Adipocyte (in vitro differentiated cells): ENCODE data around the gene SHB.
A peak's percentile ranks its signal among the peaks of the same experiment; 100 is the strongest.

ENCODE experiments used
- DNase-seq: peaks from one replicate; pipeline ENCODE4 v3.0.0-alpha.2; 2015; ENCODE audit warnings: low read depth
- H3K27me3 ChIP-seq: replicated peaks from 2 replicates; pipeline ENCODE4 v1.7.0; 2013; ENCODE audit warnings: mild to moderate bottlenecking, low read length, moderate library complexity; ENCODE audit not compliant: control insufficient read depth, insufficient read depth
- H3K36me3 ChIP-seq: 2 replicates; pipeline ENCODE4 v1.7.0; 2013; ENCODE audit warnings: low read length, mild to moderate bottlenecking, moderate library complexity; ENCODE audit not compliant: control insufficient read depth, insufficient read depth, severe bottlenecking
- H3K4me1 ChIP-seq: 2 replicates; pipeline ENCODE4 v1.7.0; 2013; ENCODE audit warnings: mild to moderate bottlenecking, low read length, moderate library complexity; ENCODE audit not compliant: control insufficient read depth, insufficient read depth
- H3K4me3 ChIP-seq: 2 replicates; pipeline ENCODE4 v1.7.0; 2013; ENCODE audit warnings: mild to moderate bottlenecking, low read length, moderate library complexity
- H3K9ac ChIP-seq: 2 replicates; pipeline ENCODE4 v1.7.0; 2013; ENCODE audit warnings: mild to moderate bottlenecking, low read length, moderate library complexity
- H3K9me3 ChIP-seq: 2 replicates; pipeline ENCODE4 v1.7.0; 2013; ENCODE audit warnings: mild to moderate bottlenecking, low read length, moderate library complexity; ENCODE audit not compliant: control insufficient read depth

The SHB gene

DNA sequence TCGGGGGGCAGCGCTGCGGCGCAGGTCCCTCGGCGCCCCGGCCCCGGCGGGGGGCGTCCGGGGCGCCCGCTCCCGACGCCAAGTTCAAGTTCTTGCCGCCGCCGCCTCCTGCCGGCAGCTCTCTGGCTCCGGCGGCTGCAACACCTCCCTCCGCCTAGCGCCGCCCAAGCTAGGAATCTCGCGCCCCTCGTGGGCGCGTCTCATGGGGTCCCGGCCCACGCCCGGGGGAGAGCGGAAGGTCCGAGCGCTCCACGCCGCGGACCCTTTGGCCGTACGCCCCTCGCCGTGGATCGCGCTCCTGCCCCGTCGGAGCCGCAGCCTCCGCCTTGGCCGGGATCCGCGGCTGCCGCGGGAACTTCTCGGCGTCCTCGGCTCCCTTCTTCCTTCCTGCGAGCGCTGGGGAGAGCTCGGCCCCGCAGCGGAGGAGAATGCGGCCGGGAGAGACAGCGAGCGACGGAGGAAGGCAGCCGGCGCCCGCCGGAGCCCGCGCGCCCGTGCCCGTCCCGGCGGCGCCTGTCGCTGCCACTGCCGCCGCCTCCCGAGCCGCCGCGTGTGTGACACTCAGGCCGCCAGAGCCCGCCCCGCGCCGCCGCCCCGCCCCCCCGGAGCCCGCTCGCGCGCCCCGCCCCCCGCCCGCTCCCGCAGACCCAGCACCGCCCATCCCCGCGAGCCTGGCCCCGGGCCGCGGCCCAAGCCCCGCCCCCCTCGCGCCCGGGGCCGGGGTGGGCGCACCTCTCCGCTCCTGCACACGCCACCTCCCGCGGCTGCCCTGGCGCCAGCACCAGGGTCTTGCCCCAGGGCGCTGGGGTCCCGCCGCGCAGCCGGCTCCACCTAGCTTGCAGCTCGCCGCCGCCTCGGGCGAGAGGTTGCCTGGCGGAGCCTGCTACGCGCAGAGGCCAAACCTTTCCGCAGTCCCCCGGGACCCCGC lies at the start of gene SHB:
Gene SHB (minus strand): TSS at position 527 of the 928 bp plus-strand sequence. CDS start 582 bp downstream, outside the sequence.
- Histone ChIP-seq H3K4me3 (peak within 1 kb of the TSS; percentile 89), H3K4me1 (peaks cover 17% of the 10 kb centered on the region), H3K9me3 (no peaks in the 10 kb centered on the region), H3K27me3 (no peaks in the 10 kb centered on the region), H3K9ac (peak within 1 kb of the TSS; percentile 87), H3K36me3 (no peaks in the 10 kb centered on the region)
- peak; percentile 88 for DNase-seq

GRCh38 chr9:38117651-38118050 lies 48.6 kb upstream of the SHB start:
- no peak for DNase-seq
- Histone ChIP-seq H3K27me3 (peaks cover 40% of the 10 kb centered on the region), H3K9ac (no peak overlapping the region)

GRCh38 chr9:38114905-38115304 lies 45.9 kb upstream of the SHB start:
- Histone ChIP-seq H3K36me3 (no peaks in the 10 kb centered on the region), H3K9ac (no peak overlapping the region), H3K4me3 (no peak overlapping the region), H3K4me1 (no peaks in the 10 kb centered on the region), H3K9me3 (peaks cover 17% of the 10 kb centered on the region), H3K27me3 (peaks cover 35% of the 10 kb centered on the region)
- no peak for DNase-seq

More at GRCh38 chr9:38117651-38118050, 48.6 kb upstream of the SHB start:
- Histone ChIP-seq H3K9me3 (no peaks in the 10 kb centered on the region), H3K4me1 (no peaks in the 10 kb centered on the region), H3K36me3 (no peaks in the 10 kb centered on the region), H3K4me3 (no peak overlapping the region)

DNA sequence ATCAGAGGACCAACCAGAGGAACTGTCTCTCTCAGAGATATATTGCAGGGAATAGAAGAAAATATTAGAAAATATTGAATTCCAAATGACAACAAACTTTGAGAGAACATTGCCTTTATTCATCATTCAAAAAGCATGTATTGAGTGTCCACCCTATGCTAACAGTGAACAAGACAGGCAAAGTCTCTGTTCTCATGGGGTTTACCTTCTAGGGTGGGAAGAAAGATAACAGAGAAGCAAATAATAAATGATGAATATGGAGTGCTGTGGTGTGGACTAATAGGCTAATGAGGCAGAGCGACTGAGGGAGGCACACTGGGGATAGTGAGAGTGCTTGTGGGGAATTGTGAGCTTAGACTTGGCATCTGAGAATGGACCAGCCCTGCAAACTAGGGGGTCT lies 43.4 kb upstream of the SHB start:
- no peaks in the 10 kb centered on the region for H3K36me3 ChIP-seq
- H3K9me3 ChIP-seq: peaks cover 17% of the 10 kb centered on the region
- no peak overlapping the region for H3K4me3 ChIP-seq
- peaks cover 4% of the 10 kb centered on the region for H3K4me1 ChIP-seq
- peaks cover 25% of the 10 kb centered on the region for H3K27me3 ChIP-seq
- DNase-seq: no peak
- no peak overlapping the region for H3K9ac ChIP-seq

- H3K36me3 ChIP-seq: no peaks in the 10 kb centered on the region
- peaks cover 17% of the 10 kb centered on the region for H3K9me3 ChIP-seq
- DNase-seq: no peak
- peaks cover 4% of the 10 kb centered on the region for H3K4me1 ChIP-seq
- no peak overlapping the region for H3K9ac ChIP-seq
- H3K27me3 ChIP-seq: peaks cover 22% of the 10 kb centered on the region
- H3K4me3 ChIP-seq: no peak overlapping the region
Measured at GRCh38 chr9:38112049-38112448, 43.0 kb upstream of the SHB start.

DNA sequence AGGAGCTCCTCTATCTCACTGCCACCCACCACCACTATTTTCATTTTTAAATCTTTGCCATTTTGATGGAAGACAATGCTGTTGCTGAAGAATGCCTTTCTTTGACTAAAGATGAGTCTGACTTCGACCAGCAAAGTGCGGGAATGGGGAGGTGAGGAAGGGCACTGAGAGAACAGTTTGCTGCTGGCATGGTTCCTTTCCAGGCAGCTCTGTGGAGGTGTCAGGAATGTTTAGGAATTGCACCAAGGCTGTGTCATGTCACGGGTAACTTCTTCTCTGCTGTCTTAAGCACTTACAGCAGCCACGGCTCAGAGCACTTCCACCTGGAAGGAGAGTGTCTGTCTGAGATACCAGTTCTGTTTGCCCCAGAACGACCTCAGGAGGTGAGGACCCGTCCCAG lies 41.4 kb upstream of the SHB start:
- no peak for DNase-seq
- peaks cover 4% of the 10 kb centered on the region for H3K4me1 ChIP-seq

DNA sequence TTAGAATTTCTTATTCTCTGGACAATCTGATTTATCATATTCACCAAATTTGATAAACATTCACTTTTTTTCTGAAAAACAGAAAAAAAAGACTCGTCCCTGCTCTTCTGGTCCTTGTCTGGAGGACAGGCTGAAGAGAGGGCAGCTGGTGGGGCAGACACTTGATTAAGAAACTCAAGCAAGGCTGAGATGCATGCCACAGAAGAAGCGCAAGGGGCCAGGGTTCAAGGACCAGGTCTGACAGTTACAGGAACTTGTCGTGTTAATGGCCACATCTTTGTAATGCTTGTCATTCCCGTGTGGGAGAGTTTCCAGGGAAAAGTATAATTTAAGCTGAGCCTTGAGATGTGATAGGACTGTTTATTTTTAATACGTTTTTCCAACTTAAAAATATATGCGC lies 40.6 kb upstream of the SHB start:
- H3K9me3 ChIP-seq: peaks cover 17% of the 10 kb centered on the region
- no peak overlapping the region for H3K4me3 ChIP-seq
- peaks cover 7% of the 10 kb centered on the region for H3K27me3 ChIP-seq
- no peak for DNase-seq
- no peaks in the 10 kb centered on the region for H3K36me3 ChIP-seq
- peaks cover 4% of the 10 kb centered on the region for H3K4me1 ChIP-seq
- no peak overlapping the region for H3K9ac ChIP-seq

More for the DNA sequence above, 41.4 kb upstream of the SHB start:
- H3K9ac ChIP-seq: no peak overlapping the region
- peaks cover 14% of the 10 kb centered on the region for H3K27me3 ChIP-seq
- H3K4me3 ChIP-seq: no peak overlapping the region
- no peaks in the 10 kb centered on the region for H3K36me3 ChIP-seq
- H3K9me3 ChIP-seq: peaks cover 17% of the 10 kb centered on the region

GRCh38 chr9:38108326-38108725 lies 39.3 kb upstream of the SHB start:
- Histone ChIP-seq H3K4me3 (no peak overlapping the region), H3K4me1 (peaks cover 4% of the 10 kb centered on the region), H3K9me3 (peaks cover 17% of the 10 kb centered on the region), H3K36me3 (no peaks in the 10 kb centered on the region), H3K9ac (no peak overlapping the region), H3K27me3 (peaks cover 13% of the 10 kb centered on the region)
- DNase-seq: no peak

- H3K9ac ChIP-seq: no peak overlapping the region
- peaks cover 13% of the 10 kb centered on the region for H3K27me3 ChIP-seq
- DNase-seq: no peak
- no peaks in the 10 kb centered on the region for H3K36me3 ChIP-seq
- H3K9me3 ChIP-seq: peaks cover 17% of the 10 kb centered on the region
- no peak overlapping the region for H3K4me3 ChIP-seq
- H3K4me1 ChIP-seq: peaks cover 4% of the 10 kb centered on the region
Measured at GRCh38 chr9:38107811-38108304, 38.8 kb upstream of the SHB start.

- Histone ChIP-seq H3K4me1 (peaks cover 4% of the 10 kb centered on the region), H3K36me3 (no peaks in the 10 kb centered on the region), H3K4me3 (no peak overlapping the region), H3K9ac (no peak overlapping the region), H3K27me3 (peaks cover 12% of the 10 kb centered on the region), H3K9me3 (peaks cover 17% of the 10 kb centered on the region)
- no peak for DNase-seq
Measured at GRCh38 chr9:38107405-38107804, 38.4 kb upstream of the SHB start.

GRCh38 chr9:38106488-38106887 lies 37.5 kb upstream of the SHB start:
- peaks cover 9% of the 10 kb centered on the region for H3K27me3 ChIP-seq
- no peak overlapping the region for H3K4me3 ChIP-seq
- no peak for DNase-seq
- peaks cover 4% of the 10 kb centered on the region for H3K4me1 ChIP-seq
- no peak overlapping the region for H3K9ac ChIP-seq
- H3K36me3 ChIP-seq: no peaks in the 10 kb centered on the region
- H3K9me3 ChIP-seq: peaks cover 15% of the 10 kb centered on the region
